SK-MEL-5 (cell line): ENCODE measurements around the gene NEMF. TPM values are rescaled to one million over a fixed set of nuclear protein-coding genes. Genes with fewer than 3 reads are reported as not detected.
"Not testable (repeated sequence)": the region's sequence is repeated elsewhere in the genome, so short reads cannot be mapped to it uniquely, and the experiment has no call there.

Source experiments
- DNase-seq: peaks from one replicate; pipeline ENCODE4 v3.0.0-alpha.2; 2016; ENCODE audit warnings: low read depth, low spot score
- in situ Hi-C: cut with HindIII; loops from 2 replicates; pipeline ENCODE4 v1.10.0; 2016; ENCODE audit warnings: low sequenced_read_pairs, high pct_unique_total_duplicates, low pct_unique_long_range_greater_than_20kb
- total RNA-seq: library from RNA; depleted of rRNA; stranded (reverse); fragments of >200 nt; shearing (Covaris generic); gene quantifications from 2 replicates; pipeline ENCODE4 v1.2.3, GENCODE V29; 2014

Gene NEMF
- total RNA-seq, 1 experiment from 2014 or later: 54.8 TPM

- DNase-seq: no peak
- in situ Hi-C loops: no loop called here
Observed at GRCh38 chr14:49881350-49882001, 28.9 kb upstream of the NEMF start.

GRCh38 chr14:49880267-49881064, 27.9 kb upstream of the NEMF start:
- no peak for DNase-seq
- in situ Hi-C loops: no loop called here

- DNase-seq: peak; percentile 77
- in situ Hi-C loops: no loop called here
Observed at GRCh38 chr14:49879646-49880204, 27.1 kb upstream of the NEMF start.

- no peak for DNase-seq
- in situ Hi-C loops: no loop called here
Observed at GRCh38 chr14:49876563-49877127, 24.1 kb upstream of the NEMF start.

- no peak for DNase-seq
- in situ Hi-C loops: no loop called here
Observed at GRCh38 chr14:49875640-49876198, 23.1 kb upstream of the NEMF start.

- in situ Hi-C loops, DNase-seq: not testable (repeated sequence)
Observed at GRCh38 chr14:49873548-49873947, 21.0 kb upstream of the NEMF start.

- in situ Hi-C loops: no loop called here
- no peak for DNase-seq
Observed at GRCh38 chr14:49870908-49871307, 18.3 kb upstream of the NEMF start.

GRCh38 chr14:49868720-49869114, 16.1 kb upstream of the NEMF start:
- DNase-seq: no peak
- in situ Hi-C loops: loop anchor here (10.0 kb wide), 1 partner anchor 236 kb away; no protein-coding TSS in a partner anchor

GRCh38 chr14:49867831-49868719, 15.5 kb upstream of the NEMF start:
- peak; percentile 92 for DNase-seq
- in situ Hi-C loops: loop anchor here (10.0 kb wide), 1 partner anchor 237 kb away; no protein-coding TSS in a partner anchor

- peak; percentile 78 for DNase-seq
- in situ Hi-C loops: loop anchor here (10.0 kb wide), 1 partner anchor 239 kb away; no protein-coding TSS in a partner anchor
Observed at GRCh38 chr14:49865431-49865859, 12.9 kb upstream of the NEMF start.

- no peak for DNase-seq
- in situ Hi-C loops: loop anchor here (10.0 kb wide), 1 partner anchor 241 kb away; no protein-coding TSS in a partner anchor
Observed at GRCh38 chr14:49863487-49864281, 11.1 kb upstream of the NEMF start.

GRCh38 chr14:49862089-49862673, 9.6 kb upstream of the NEMF start:
- peak; percentile 82 for DNase-seq
- in situ Hi-C loops: loop anchor here (10.0 kb wide), 1 partner anchor 243 kb away; no protein-coding TSS in a partner anchor

- in situ Hi-C loops: loop anchor here (10.0 kb wide), 1 partner anchor 243 kb away; no protein-coding TSS in a partner anchor
- peak; percentile 70 for DNase-seq
Observed at GRCh38 chr14:49861699-49862088, 9.1 kb upstream of the NEMF start.

- no peak for DNase-seq
- in situ Hi-C loops: loop anchor here (10.0 kb wide), 1 partner anchor 244 kb away; no protein-coding TSS in a partner anchor
Observed at GRCh38 chr14:49860988-49861698, 8.6 kb upstream of the NEMF start.

GRCh38 chr14:49858383-49858782, 5.8 kb upstream of the NEMF start:
- DNase-seq: no peak
- in situ Hi-C loops: no loop called here
